Measurements from ENCODE around the gene UST. TPM values are rescaled to one million over a fixed set of nuclear protein-coding genes. Genes with fewer than 3 reads are reported as not detected.

The UST gene
- total and polyA plus RNA-seq, 9 of the 15 experiments (the other 6 are each of a cell fraction or from before 2014, with no cell fraction given): 0.04 to 0.10 TPM; not detected in 7

DNA sequence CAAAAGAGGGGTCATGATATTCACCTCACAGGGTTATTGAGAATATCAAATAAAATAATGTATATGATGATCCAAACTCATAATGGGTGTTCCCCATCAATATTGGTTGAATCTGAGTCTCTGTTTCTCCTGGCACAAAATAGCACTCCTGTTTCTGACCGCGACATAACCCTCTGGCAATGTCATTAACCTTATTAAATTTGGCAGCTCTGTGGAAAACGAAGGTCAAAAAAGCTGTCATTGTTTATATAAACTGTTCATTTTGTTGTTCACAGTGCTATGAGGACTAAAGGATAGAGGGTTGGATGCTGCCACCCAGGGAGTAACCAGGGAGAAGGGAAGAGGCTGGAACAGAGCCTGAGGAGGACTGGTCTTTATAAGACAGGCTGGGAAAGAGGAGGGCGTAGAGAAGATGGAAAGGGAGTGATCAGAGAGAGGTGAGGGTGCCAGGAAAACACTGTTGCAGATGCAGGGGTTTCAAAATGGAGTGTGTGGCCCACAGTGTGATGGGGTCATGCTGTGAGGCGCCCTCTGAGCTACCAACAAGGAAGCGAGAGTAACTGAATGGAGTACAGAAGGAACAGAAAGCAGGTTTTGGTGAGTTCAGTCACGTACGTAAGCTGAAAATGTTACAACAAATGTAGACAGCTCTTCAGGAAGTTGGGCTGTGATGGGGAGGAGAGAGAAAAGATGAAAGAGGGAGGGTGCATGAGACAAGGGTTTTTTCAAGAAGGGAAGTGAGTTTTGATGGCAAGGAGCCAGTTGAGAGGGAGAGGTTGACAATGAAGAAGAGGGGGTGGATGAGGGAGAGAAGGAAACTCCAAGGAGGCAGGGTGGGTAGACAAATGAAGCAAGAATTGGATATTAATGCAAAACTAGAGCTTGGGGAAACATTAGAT, 319.1 kb downstream of the UST start:
- no peaks in the 10 kb centered on the region for H3K4me1 ChIP-seq (replicated peaks in 1 of 2; ENCODE audit: control insufficient read depth in 2 of 2, insufficient read depth in 2 of 2, low read length in 2 of 2)
- H3K9ac ChIP-seq (ENCODE audit: insufficient read depth in 1 of 2, low read depth in 2 of 2, low read length in 2 of 2): no peak overlapping the region
- H3K36me3 ChIP-seq (ENCODE audit: control insufficient read depth, insufficient read depth, low read length): no peaks in the 10 kb centered on the region
- no peaks in the 10 kb centered on the region for H3K79me2 ChIP-seq (ENCODE audit: control insufficient read depth, insufficient read depth, low read length)
- FAIRE-seq: no peak
- no peak overlapping the region for H3K27ac ChIP-seq (ENCODE audit: extremely low read depth, low read depth, low read length)
- no peaks in the 10 kb centered on the region for H3K9me1 ChIP-seq (ENCODE audit: control insufficient read depth, insufficient read depth, low read length)
- no peak overlapping the region for H2AFZ ChIP-seq (ENCODE audit: low read depth, low read length)
- H3K4me2 ChIP-seq (ENCODE audit: insufficient read depth, low read length): no peak overlapping the region
- H4K20me1 ChIP-seq (replicated peaks; ENCODE audit: control insufficient read depth, insufficient read depth, low read length): no peaks in the 10 kb centered on the region
- no peak for ATAC-seq
- no TSS peak for BruUV-seq (replicated peaks)
- CTCF ChIA-PET (ENCODE audit: low intra/inter-chr PET ratio): no interaction called here
- DNase-seq (ENCODE audit: extremely low read depth in 1 of 4, low spot score in 3 of 4): no peak
- in situ Hi-C loops (cut with MboI) (no loop called here), intact Hi-C loops (cut with micrococcal nuclease) (no loop called here)
- H3K27me3 ChIP-seq (ENCODE audit: control insufficient read depth in 2 of 2, insufficient read depth in 2 of 2, low read length in 2 of 2): peaks cover 27 to 32% of the 10 kb centered on the region in 2 experiments
- 4% methylated on average over 8 of the region's 8 CpGs for WGBS (ENCODE audit: insufficient coverage, low coverage, missing lambda C conversion rate)
- POLR2A ChIA-PET: interaction anchor here (0.6 to 2.8 kb wide), 6 partner anchors 9 to 1576 kb away, joined by 3 to 8 read pairs (median 3); no protein-coding TSS in a partner anchor
- no peak overlapping the region for H3K4me3 ChIP-seq
- no peaks in the 10 kb centered on the region for H3K9me3 ChIP-seq (replicated peaks; ENCODE audit: control insufficient read depth, insufficient read depth, low read depth, low read length)
- TF ChIP-seq CBX8 (IDR thresholded peaks at IDR 0.05; ENCODE audit: borderline replicate concordance, extremely low read depth, low read depth, low read length, poor library complexity, severe bottlenecking) (peak; percentile 61), SPI1 (IDR thresholded peaks at IDR 0.05; ENCODE audit: borderline replicate concordance, low read depth, low read length) (peak; percentile 46; the same call in 1 of the 2 replicates), NFIC (IDR thresholded peaks at IDR 0.05) (peak; percentile 78)
- TF ChIP-seq, protein P1, sequence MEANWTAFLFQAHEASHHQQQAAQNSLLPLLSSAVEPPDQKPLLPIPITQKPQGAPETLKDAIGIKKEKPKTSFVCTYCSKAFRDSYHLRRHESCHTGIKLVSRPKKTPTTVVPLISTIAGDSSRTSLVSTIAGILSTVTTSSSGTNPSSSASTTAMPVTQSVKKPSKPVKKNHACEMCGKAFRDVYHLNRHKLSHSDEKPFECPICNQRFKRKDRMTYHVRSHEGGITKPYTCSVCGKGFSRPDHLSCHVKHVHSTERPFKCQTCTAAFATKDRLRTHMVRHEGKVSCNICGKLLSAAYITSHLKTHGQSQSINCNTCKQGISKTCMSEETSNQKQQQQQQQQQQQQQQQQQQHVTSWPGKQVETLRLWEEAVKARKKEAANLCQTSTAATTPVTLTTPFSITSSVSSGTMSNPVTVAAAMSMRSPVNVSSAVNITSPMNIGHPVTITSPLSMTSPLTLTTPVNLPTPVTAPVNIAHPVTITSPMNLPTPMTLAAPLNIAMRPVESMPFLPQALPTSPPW (CRISPR knock-in tag; IDR thresholded peaks at IDR 0.05): peak; percentile 12; the same call in 1 of the 2 replicates
- TF ChIP-seq, protein P2, sequence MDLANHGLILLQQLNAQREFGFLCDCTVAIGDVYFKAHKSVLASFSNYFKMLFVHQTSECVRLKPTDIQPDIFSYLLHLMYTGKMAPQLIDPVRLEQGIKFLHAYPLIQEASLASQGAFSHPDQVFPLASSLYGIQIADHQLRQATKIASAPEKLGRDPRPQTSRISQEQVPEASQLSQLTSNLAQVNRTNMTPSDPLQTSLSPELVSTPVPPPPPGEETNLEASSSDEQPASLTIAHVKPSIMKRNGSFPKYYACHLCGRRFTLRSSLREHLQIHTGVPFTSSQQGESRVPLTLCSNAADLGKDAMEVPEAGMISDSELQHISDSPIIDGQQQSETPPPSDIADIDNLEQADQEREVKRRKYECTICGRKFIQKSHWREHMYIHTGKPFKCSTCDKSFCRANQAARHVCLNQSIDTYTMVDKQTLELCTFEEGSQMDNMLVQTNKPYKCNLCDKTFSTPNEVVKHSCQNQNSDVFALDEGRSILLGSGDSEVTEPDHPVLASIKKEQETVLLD (IDR thresholded peaks at IDR 0.05): no peak
